Putamen (tissue), 1 donor: ENCODE measurements around the gene VASP.

Source experiments
- DNase-seq: peaks from one replicate; pipeline ENCODE4 v3.0.0-alpha.2; 2016; ENCODE audit warnings: low spot score

The VASP gene

GRCh38 chr19:45515807-45516401, 8.6 kb downstream of the VASP start:
- no peak for DNase-seq

DNA sequence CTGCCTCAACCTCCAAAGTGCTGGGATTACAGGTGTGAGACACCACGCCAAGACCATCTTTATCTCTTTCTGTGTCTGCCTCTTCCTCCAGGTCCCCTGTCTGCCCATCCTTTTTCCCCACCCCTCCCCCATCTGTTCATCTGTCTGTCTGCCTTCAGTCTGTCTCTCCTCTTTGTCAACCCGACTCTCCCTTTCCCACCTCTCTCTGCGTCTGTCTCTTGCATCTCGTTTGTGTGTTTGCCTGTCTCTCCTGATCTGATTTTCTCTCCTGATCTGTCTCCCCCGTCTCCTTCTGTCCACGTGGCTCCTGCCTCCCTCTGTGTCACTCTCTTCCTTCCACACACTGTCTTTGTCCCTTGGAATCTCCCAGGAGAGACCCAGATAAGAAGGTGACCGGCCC, 10.0 kb downstream of the VASP start:
- DNase-seq, result no peak

- DNase-seq, result no peak
Observed at GRCh38 chr19:45517641-45518468, 10.6 kb downstream of the VASP start.

- no peak for DNase-seq
Observed at GRCh38 chr19:45518469-45518826, 11.2 kb downstream of the VASP start.

GRCh38 chr19:45522010-45522941, 15.0 kb downstream of the VASP start:
- no peak for DNase-seq

- DNase-seq, result peak; percentile 86
Observed at GRCh38 chr19:45523642-45524256, 16.5 kb downstream of the VASP start.

GRCh38 chr19:45524575-45525129, 17.4 kb downstream of the VASP start:
- DNase-seq, result no peak

DNA sequence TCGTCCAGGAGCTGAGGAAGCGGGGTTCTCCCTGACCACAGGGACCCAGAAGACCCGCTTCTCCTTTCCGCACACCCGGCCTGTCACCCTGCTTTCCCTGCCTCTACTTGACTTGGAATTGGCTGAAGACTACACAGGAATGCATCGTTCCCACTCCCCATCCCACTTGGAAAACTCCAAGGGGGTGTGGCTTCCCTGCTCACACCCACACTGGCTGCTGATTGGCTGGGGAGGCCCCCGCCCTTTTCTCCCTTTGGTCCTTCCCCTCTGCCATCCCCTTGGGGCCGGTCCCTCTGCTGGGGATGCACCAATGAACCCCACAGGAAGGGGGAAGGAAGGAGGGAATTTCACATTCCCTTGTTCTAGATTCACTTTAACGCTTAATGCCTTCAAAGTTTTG, 18.9 kb downstream of the VASP start:
- DNase-seq, result peak; percentile 76

DNA sequence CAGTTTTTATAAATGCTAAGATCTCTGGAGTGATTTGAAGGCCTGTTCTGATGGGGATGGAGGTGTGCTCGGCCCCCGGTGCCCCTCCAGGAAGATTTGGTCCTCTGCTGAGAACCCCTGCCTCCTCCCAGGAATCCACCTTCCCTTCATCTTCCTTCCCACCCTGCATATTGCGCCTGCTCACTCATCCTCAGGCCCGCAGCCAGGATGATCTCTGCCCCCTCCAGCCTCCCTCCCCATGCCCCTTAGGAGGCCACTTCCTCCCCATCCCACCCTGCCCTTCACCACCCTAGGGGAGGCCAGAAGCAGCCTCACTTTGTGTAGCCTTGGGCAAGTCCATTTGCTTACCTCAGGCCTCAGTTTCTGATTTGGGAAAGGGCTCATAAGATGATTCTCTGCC, 19.7 kb downstream of the VASP start:
- no peak for DNase-seq

- DNase-seq, result no peak
Observed at GRCh38 chr19:45527731-45528130, 20.5 kb downstream of the VASP start.

GRCh38 chr19:45528149-45528743, 21.0 kb downstream of the VASP start:
- DNase-seq, result no peak

- DNase-seq, result peak; percentile 73
Observed at GRCh38 chr19:45528744-45529419, 21.6 kb downstream of the VASP start.

DNA sequence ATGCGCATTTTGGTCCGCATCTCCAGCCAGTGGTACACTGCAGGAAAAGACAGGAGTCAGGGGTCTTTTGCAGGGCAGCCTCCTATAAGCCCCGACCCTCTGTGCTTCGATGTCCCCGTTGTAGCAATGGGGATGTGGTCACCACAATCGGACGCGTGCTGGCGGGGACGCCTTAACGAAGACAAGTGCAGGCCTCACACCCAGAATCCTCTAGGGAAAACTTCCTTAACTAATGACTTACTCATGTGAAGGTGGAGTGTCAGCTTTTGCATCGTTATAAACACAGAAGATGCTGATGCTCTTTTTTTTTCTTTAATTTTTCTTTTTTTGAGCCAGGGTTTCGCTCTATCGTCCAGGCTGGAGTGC, 22.1 kb downstream of the VASP start:
- DNase-seq, result no peak

DNA sequence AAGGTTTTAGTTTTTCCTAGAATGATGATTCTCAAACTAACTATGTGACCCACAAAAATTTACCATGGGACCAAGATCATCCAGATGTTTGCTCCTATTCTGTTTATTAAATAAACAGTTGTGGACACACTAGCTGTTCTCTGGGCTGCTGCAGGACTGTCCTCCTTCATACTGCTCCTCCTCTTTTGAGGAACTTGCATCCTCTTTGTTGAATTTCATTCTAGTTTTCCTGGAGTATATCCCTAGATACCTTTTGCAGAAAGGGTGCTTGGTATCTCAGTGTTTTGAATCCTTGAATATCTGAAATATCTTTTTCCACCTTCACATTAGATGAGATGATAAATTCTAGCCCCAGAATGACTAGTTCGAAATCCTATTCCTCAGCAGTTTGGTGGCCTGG, 24.1 kb downstream of the VASP start:
- DNase-seq, result no peak

DNA sequence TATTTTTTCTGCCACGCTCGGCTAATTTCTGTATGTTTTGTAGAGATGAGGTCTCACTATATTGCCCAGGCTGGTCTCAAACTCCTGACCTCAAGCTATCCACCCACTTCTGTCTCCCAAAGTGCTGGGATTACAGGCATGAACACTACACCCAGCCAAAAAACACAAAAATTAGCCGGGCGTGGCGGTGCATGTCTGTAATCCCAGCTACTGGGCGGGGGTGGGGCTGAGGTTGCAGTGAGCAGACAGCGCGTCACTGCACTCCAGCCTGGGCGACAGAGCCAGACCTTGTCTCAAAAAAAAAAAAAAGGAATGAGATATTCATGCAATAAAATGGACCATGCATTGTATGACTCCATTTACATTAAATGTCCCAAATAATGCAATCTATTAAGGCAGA, 32.2 kb downstream of the VASP start:
- no peak for DNase-seq

GRCh38 chr19:45542234-45542668, 35.0 kb downstream of the VASP start:
- no peak for DNase-seq

DNA sequence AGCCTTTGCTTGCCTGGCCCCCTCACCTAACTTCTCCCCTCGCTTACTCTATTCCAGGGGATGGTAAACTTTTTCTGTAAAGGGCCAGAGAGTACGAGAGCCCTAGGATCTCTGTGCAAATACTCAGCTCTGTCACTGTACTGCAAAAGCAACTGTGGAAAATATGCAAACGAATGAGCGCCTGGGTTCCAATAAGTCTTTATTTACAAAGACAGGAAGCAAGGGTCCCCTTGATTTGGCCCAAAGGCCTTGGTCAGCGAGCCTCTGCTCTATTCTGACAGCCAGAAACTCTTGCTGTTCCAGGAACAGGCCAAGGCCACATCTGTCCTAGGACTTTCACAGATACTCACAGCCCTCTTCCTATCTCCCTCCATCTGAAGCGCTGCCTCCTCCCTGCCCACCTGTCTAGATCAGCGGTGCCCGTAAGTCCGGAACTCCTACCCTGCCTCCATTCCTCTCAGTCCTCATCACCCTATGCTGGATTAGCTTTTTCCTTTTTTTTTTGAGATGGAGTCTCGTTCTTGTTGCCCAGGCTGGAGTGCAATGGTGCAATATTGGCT, 40.0 kb downstream of the VASP start:
- DNase-seq, result no peak

- no peak for DNase-seq
Observed at GRCh38 chr19:45547965-45548609, 40.8 kb downstream of the VASP start.

GRCh38 chr19:45553464-45553863, 46.2 kb downstream of the VASP start:
- DNase-seq, result no peak

DNA sequence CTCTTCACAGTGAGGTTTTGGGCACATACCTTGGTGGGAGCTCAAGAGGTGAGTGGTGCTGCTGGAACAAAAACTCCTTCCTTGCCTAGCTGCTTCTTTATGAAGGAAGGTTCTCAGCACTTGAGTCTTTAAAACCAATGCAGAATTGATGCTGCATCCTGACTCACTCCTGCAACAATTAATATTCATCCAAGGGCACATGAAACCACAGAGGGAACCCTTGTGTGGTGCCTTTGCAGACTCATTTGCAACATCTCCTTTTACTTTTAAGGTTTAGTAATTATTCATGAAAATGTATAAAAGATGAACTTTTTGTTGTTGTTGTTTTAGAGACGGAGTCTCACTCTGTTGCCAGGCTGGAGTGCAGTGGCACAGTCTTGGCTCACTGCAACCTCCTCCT, 47.2 kb downstream of the VASP start:
- DNase-seq, result no peak
